GM23338 (cell line): ENCODE measurements around the gene ZBTB42. TPM values are rescaled to one million over a fixed set of nuclear protein-coding genes. Genes with fewer than 3 reads are reported as not detected.

Experiments used
- ATAC-seq: fragments of 200-7000 bp; cut with Tn5 transposase; 3 replicates; pipeline ENCODE4 v1.9.1; 2020
- DNase-seq: peaks from one replicate; pipeline ENCODE4 v3.0.0-alpha.2; 2015; ENCODE audit warnings: low spot score
- H2AFZ ChIP-seq: fragments of 200-600 bp; sonication (generic); 2 replicates; pipeline ENCODE4 v1.8.0; 2016; ENCODE audit warnings: antibody characterized with exemption, mild to moderate bottlenecking, moderate library complexity
- H3F3A ChIP-seq: fragments of 200-600 bp; sonication (generic); replicated peaks from 2 replicates; pipeline ENCODE4 v1.8.0; 2017; ENCODE audit warnings: antibody characterized with exemption, mixed run types, low read depth
- H3K27ac ChIP-seq: fragments of 200-600 bp; sonication (generic); 2 replicates; pipeline ENCODE4 v1.6.1; 2016; ENCODE audit warnings: low read depth
- H3K27me3 ChIP-seq: fragments of 200-600 bp; sonication (generic); 2 replicates; pipeline ENCODE4 v1.8.0; 2016; ENCODE audit warnings: mild to moderate bottlenecking, mixed run types, moderate library complexity; ENCODE audit not compliant: insufficient read depth
- H3K36me3 ChIP-seq: fragments of 200-600 bp; sonication (generic); 2 replicates; pipeline ENCODE4 v1.8.0; 2016; ENCODE audit warnings: mild to moderate bottlenecking; ENCODE audit not compliant: insufficient read depth
- H3K4me1 ChIP-seq: fragments of 200-600 bp; sonication (generic); 2 replicates; pipeline ENCODE4 v1.8.0; 2016; ENCODE audit warnings: mild to moderate bottlenecking, moderate library complexity; ENCODE audit not compliant: insufficient read depth
- H3K4me2 ChIP-seq: fragments of 200-600 bp; sonication (generic); 2 replicates; pipeline ENCODE4 v1.7.1; 2017; ENCODE audit warnings: mixed run types
- H3K4me3 ChIP-seq: fragments of 200-600 bp; sonication (generic); 2 replicates; pipeline ENCODE4 v1.6.1; 2016; ENCODE audit warnings: mixed run types
- H3K79me2 ChIP-seq: fragments of 200-600 bp; sonication (generic); replicated peaks from 2 replicates; pipeline ENCODE4 v1.8.0; 2017; ENCODE audit warnings: mild to moderate bottlenecking; ENCODE audit not compliant: insufficient read depth
- H3K9me2 ChIP-seq: fragments of 200-600 bp; sonication (generic); 2 replicates; pipeline ENCODE4 v1.8.0; 2017; ENCODE audit not compliant: insufficient read depth
- H4K20me1 ChIP-seq: fragments of 200-600 bp; sonication (generic); replicated peaks from 2 replicates; pipeline ENCODE4 v1.8.0; 2017; ENCODE audit warnings: mild to moderate bottlenecking; ENCODE audit not compliant: insufficient read depth
- H3K27ac Mint-ChIP-seq: 2 replicates; pipeline ENCODE4 v1.8.0; 2020; ENCODE audit warnings: inconsistent platforms, mild to moderate bottlenecking, moderate library complexity, mixed read lengths
- H3K27me3 Mint-ChIP-seq: 3 replicates; pipeline ENCODE4 v1.8.0; 2022; ENCODE audit warnings: low read depth, mild to moderate bottlenecking, moderate library complexity, mixed read lengths, inconsistent platforms; ENCODE audit not compliant: insufficient read depth, poor library complexity
- H3K36me3 Mint-ChIP-seq: 3 replicates; pipeline ENCODE4 v1.8.0; 2021; ENCODE audit warnings: low read depth, mild to moderate bottlenecking, inconsistent platforms, moderate library complexity, mixed read lengths
- H3K4me1 Mint-ChIP-seq: 3 replicates; pipeline ENCODE4 v1.8.0; 2020; ENCODE audit warnings: mild to moderate bottlenecking, inconsistent platforms, mixed read lengths
- H3K4me3 Mint-ChIP-seq: 3 replicates; pipeline ENCODE4 v1.8.0; 2021; ENCODE audit warnings: moderate library complexity, mild to moderate bottlenecking, inconsistent platforms, mixed read lengths
- H3K9me3 Mint-ChIP-seq: 3 replicates; pipeline ENCODE4 v1.8.0; 2020; ENCODE audit warnings: moderate library complexity, mild to moderate bottlenecking, inconsistent platforms, mixed read lengths
- CREB1 ChIP-seq: fragments of 250-450 bp; sonication (Bioruptor Pico); IDR thresholded peaks from 2 replicates; pipeline ENCODE4 v1.5.0; 2020; ENCODE audit warnings: low read depth, mild to moderate bottlenecking, moderate library complexity
- CTCF ChIP-seq, 2 experiments: fragments of 200-600 bp in 1 of 2; sonication (generic) in 1 of 2; conservative IDR thresholded peaks; 2 replicates each; pipeline versions ENCODE4 v1.5.1 to v1.6.1; 2016 to 2017; ENCODE audit warnings: antibody characterized with exemption in 2 of 2, low read depth in 2 of 2, mild to moderate bottlenecking in 2 of 2, moderate library complexity in 1 of 2
- ETS1 ChIP-seq: IDR thresholded peaks from 2 replicates; pipeline ENCODE4 v1.6.1; 2016; ENCODE audit warnings: antibody characterized with exemption
- EZH2 ChIP-seq: fragments of 200-600 bp; sonication (generic); IDR thresholded peaks from one replicate; pipeline ENCODE4 v1.8.0; 2017; ENCODE audit warnings: antibody characterized with exemption, mild to moderate bottlenecking, low read depth; ENCODE audit not compliant: unreplicated experiment
- EZH2phosphoT487 ChIP-seq: fragments of 200-600 bp; sonication (generic); IDR thresholded peaks from one replicate; pipeline ENCODE4 v1.8.1; 2018; ENCODE audit warnings: antibody characterized with exemption; ENCODE audit not compliant: unreplicated experiment
- JUNB ChIP-seq: IDR thresholded peaks from one replicate; pipeline ENCODE4 v1.6.1; 2016; ENCODE audit warnings: antibody characterized with exemption; ENCODE audit not compliant: unreplicated experiment
- NANOG ChIP-seq: IDR thresholded peaks from 2 replicates; pipeline ENCODE4 v1.6.1; 2016; ENCODE audit warnings: antibody characterized with exemption, borderline replicate concordance
- POLR2AphosphoS5 ChIP-seq: IDR thresholded peaks from 2 replicates; pipeline ENCODE4 v1.6.1; 2016; ENCODE audit warnings: antibody characterized with exemption, low read depth
- REST ChIP-seq: IDR thresholded peaks from one replicate; pipeline ENCODE4 v1.6.1; 2018; ENCODE audit warnings: antibody characterized with exemption; ENCODE audit not compliant: unreplicated experiment
- STAT1 ChIP-seq: IDR thresholded peaks from one replicate; pipeline ENCODE4 v1.6.1; 2016; ENCODE audit warnings: antibody characterized with exemption; ENCODE audit not compliant: unreplicated experiment
- ZNF114 ChIP-seq: fragments of 250-450 bp; sonication (Bioruptor Pico); IDR thresholded peaks from 2 replicates; pipeline ENCODE4 v1.5.0; 2020; ENCODE audit warnings: mild to moderate bottlenecking, moderate library complexity
- ZNF331 ChIP-seq: fragments of 250-450 bp; sonication (Bioruptor Pico); IDR thresholded peaks from 2 replicates; pipeline ENCODE4 v1.5.0; 2020; ENCODE audit warnings: low read depth, mild to moderate bottlenecking, moderate library complexity
- ZNF462 ChIP-seq: fragments of 250-450 bp; sonication (Bioruptor Pico); IDR thresholded peaks from 2 replicates; pipeline ENCODE4 v1.5.0; 2020; ENCODE audit warnings: mild to moderate bottlenecking, moderate library complexity
- polyA plus RNA-seq: library from polyadenylated mRNA; unstranded; fragments of >200 nt; fragmentation: Nextera tagmentation; extraction: Ambion mirVana; gene quantifications from 2 replicates; pipeline ENCODE4 v1.2.1, GENCODE V29; 2016
- total RNA-seq: library from RNA; depleted of rRNA; stranded (reverse); fragments of >200 nt; shearing (Covaris generic); gene quantifications from 2 replicates; pipeline ENCODE4 v1.2.3, GENCODE V29; 2014

ZBTB42 gene
- total and polyA plus RNA-seq, 2 experiments from 2014 or later = 0.70 to 4.4 TPM

GRCh38 chr14:104784846-104785707 is 15.8 kb upstream of the ZBTB42 start:
- no peak overlapping the region for H3K4me2 ChIP-seq
- H3K4me3 Mint-ChIP-seq = no peak overlapping the region
- no peaks in the 10 kb centered on the region for H3K36me3 ChIP-seq
- H3K79me2 ChIP-seq = no peaks in the 10 kb centered on the region
- no peaks in the 10 kb centered on the region for H3K4me1 Mint-ChIP-seq
- no peaks in the 10 kb centered on the region for H3F3A ChIP-seq
- no peak for TF ChIP-seq ZNF331 (CRISPR knock-in tag)
- TF ChIP-seq CREB1 = no peak
- no peak for TF ChIP-seq REST
- no peak for TF ChIP-seq ETS1
- no peak for TF ChIP-seq ZNF114
- TF ChIP-seq CTCF (conservative IDR thresholded peaks at IDR 0.05; ENCODE audit: low read depth in 2 of 2) = no peak
- TF ChIP-seq POLR2AphosphoS5 = no peak
- no peak for TF ChIP-seq EZH2
- no peak for TF ChIP-seq EZH2phosphoT487
- no peak for TF ChIP-seq NANOG
- TF ChIP-seq ZNF462 (CRISPR knock-in tag) = no peak
- TF ChIP-seq JUNB = no peak
- no peak for TF ChIP-seq STAT1
- ATAC-seq (no peak), DNase-seq (no peak)
- H3K36me3 Mint-ChIP-seq = no peaks in the 10 kb centered on the region
- no peak overlapping the region for H2AFZ ChIP-seq
- no peaks in the 10 kb centered on the region for H3K4me1 ChIP-seq
- no peaks in the 10 kb centered on the region for H3K9me2 ChIP-seq
- H3K27ac Mint-ChIP-seq = no peak overlapping the region; the same call in 1 of the 2 replicates
- H3K9me3 Mint-ChIP-seq = no peaks in the 10 kb centered on the region
- no peaks in the 10 kb centered on the region for H3K27me3 ChIP-seq
- no peak overlapping the region for H3K27ac ChIP-seq
- peaks cover 7% of the 10 kb centered on the region for H3K27me3 Mint-ChIP-seq
- H3K4me3 ChIP-seq = no peak overlapping the region
- no peaks in the 10 kb centered on the region for H4K20me1 ChIP-seq
